Type B pancreatic cell (in vitro differentiated cells): ENCODE results near the gene DCLK1. TPM values are rescaled to one million over a fixed set of nuclear protein-coding genes. Genes with fewer than 3 reads are reported as not detected.

ENCODE experiments used
- DNase-seq: peaks from one replicate; pipeline ENCODE4 v3.0.0; 2021; ENCODE audit warnings: mixed read lengths; ENCODE audit not compliant: unreplicated experiment; ENCODE audit errors: extremely low spot score
- H3K27ac Mint-ChIP-seq: 2 replicates; pipeline ENCODE4 v1.8.0; 2021; ENCODE audit warnings: mild to moderate bottlenecking, mixed read lengths
- H3K27me3 Mint-ChIP-seq: 2 replicates; pipeline ENCODE4 v1.8.0; 2021; ENCODE audit warnings: mixed read lengths
- H3K36me3 Mint-ChIP-seq: 2 replicates; pipeline ENCODE4 v1.8.0; 2021; ENCODE audit warnings: mixed read lengths
- H3K4me1 Mint-ChIP-seq: one replicate; pipeline ENCODE4 v1.8.0; 2021; ENCODE audit warnings: mixed read lengths; ENCODE audit not compliant: unreplicated experiment
- H3K4me3 Mint-ChIP-seq: 2 replicates; pipeline ENCODE4 v1.8.0; 2021; ENCODE audit warnings: mild to moderate bottlenecking, mixed read lengths
- H3K9me3 Mint-ChIP-seq: 2 replicates; pipeline ENCODE4 v1.8.0; 2021; ENCODE audit warnings: mixed read lengths
- CTCF ChIP-seq: fragments of 200-600 bp; sonication (generic); conservative IDR thresholded peaks from 2 replicates; pipeline ENCODE4 v1.5.0; 2021; ENCODE audit warnings: antibody characterized with exemption, mild to moderate bottlenecking
- total RNA-seq: library from RNA; stranded (reverse); gene quantifications from 2 replicates; pipeline ENCODE4 v1.2.1, GENCODE V29; 2021; ENCODE audit warnings: low replicate concordance

Gene DCLK1
- total RNA-seq, 1 donor from 2014 or later, result 47.1 TPM

GRCh38 chr13:36163809-36164308 is 32.7 kb upstream of the DCLK1 start:
- DNase-seq, result no peak
- H3K4me1 Mint-ChIP-seq, result peaks cover 19% of the 10 kb centered on the region

GRCh38 chr13:36163286-36163685 is 32.1 kb upstream of the DCLK1 start:
- no peak for TF ChIP-seq CTCF
- H3K27ac Mint-ChIP-seq, result no peak overlapping the region
- H3K9me3 Mint-ChIP-seq, result no peaks in the 10 kb centered on the region
- DNase-seq, result no peak
- H3K4me3 Mint-ChIP-seq, result no peak overlapping the region
- no peaks in the 10 kb centered on the region for H3K36me3 Mint-ChIP-seq
- peaks cover 5% of the 10 kb centered on the region for H3K27me3 Mint-ChIP-seq
- peaks cover 20% of the 10 kb centered on the region for H3K4me1 Mint-ChIP-seq

More at GRCh38 chr13:36163809-36164308, 32.7 kb upstream of the DCLK1 start:
- no peak overlapping the region for H3K27ac Mint-ChIP-seq
- no peaks in the 10 kb centered on the region for H3K9me3 Mint-ChIP-seq
- H3K4me3 Mint-ChIP-seq, result peak overlapping the region; percentile 34
- no peaks in the 10 kb centered on the region for H3K36me3 Mint-ChIP-seq
- no peak for TF ChIP-seq CTCF
- H3K27me3 Mint-ChIP-seq, result peaks cover 5% of the 10 kb centered on the region

- no peak for TF ChIP-seq CTCF
- Mint-ChIP-seq H3K36me3 (no peaks in the 10 kb centered on the region), H3K27me3 (peaks cover 10% of the 10 kb centered on the region), H3K4me1 (peaks cover 36% of the 10 kb centered on the region), H3K9me3 (no peaks in the 10 kb centered on the region), H3K4me3 (no peak overlapping the region), H3K27ac (no peak overlapping the region)
- no peak for DNase-seq
These were observed 29.1 kb upstream of the DCLK1 start for GRCh38 chr13:36160297-36160696.

- peaks cover 22% of the 10 kb centered on the region for H3K27me3 Mint-ChIP-seq
- DNase-seq, result no peak
- peaks cover 39% of the 10 kb centered on the region for H3K4me1 Mint-ChIP-seq
- no peak for TF ChIP-seq CTCF
- no peaks in the 10 kb centered on the region for H3K36me3 Mint-ChIP-seq
- H3K27ac Mint-ChIP-seq, result no peak overlapping the region
- no peaks in the 10 kb centered on the region for H3K9me3 Mint-ChIP-seq
- H3K4me3 Mint-ChIP-seq, result no peak overlapping the region
These were observed 27.4 kb upstream of the DCLK1 start for GRCh38 chr13:36158611-36159010.

- Mint-ChIP-seq H3K9me3 (no peaks in the 10 kb centered on the region), H3K4me1 (peaks cover 33% of the 10 kb centered on the region), H3K27ac (no peak overlapping the region), H3K4me3 (no peak overlapping the region), H3K36me3 (no peaks in the 10 kb centered on the region), H3K27me3 (peaks cover 26% of the 10 kb centered on the region)
- DNase-seq, result no peak
- TF ChIP-seq CTCF, result no peak
These were observed 26.3 kb upstream of the DCLK1 start for GRCh38 chr13:36157480-36157879.
